GM20000 (cell line): ENCODE data around the gene C14orf93.

ENCODE experiments used
- DNase-seq: peaks from one replicate; pipeline ENCODE4 v3.0.0; 2012; ENCODE audit warnings: low spot score
- TF ChIP-seq, protein P1 (sequence below): IDR thresholded peaks from 2 replicates; pipeline ENCODE4 v1.5.1; 2012; ENCODE audit warnings: mild to moderate bottlenecking, control low read depth; ENCODE audit errors: extremely low read depth, missing control alignments

The C14orf93 gene

DNA sequence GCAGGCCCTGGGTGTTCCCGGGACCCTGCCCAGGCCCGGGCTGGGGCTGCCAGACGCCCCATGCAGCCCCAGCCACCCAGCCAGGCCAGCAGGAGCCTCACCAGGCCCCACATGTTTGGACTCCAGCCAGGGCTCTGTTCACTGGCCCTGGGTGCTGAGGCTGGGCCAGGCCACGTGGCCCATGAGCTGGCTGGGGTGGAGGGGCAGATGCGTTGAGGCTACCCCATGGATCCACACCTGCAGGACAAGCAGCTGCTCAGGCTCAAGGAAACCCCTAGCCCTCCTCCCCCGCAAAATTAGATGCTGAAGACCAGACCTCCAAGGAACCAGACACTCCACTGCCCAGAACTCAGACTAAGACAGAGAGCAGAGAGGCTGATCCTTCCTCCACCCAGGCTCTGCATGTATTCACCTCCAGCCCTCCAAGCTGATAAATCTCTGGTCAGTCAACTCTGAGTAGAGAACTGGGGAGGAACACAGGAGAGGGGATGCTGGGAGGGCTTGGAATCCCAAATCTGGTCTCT is 45.7 kb upstream of the C14orf93 start:
- TF ChIP-seq, protein P1, sequence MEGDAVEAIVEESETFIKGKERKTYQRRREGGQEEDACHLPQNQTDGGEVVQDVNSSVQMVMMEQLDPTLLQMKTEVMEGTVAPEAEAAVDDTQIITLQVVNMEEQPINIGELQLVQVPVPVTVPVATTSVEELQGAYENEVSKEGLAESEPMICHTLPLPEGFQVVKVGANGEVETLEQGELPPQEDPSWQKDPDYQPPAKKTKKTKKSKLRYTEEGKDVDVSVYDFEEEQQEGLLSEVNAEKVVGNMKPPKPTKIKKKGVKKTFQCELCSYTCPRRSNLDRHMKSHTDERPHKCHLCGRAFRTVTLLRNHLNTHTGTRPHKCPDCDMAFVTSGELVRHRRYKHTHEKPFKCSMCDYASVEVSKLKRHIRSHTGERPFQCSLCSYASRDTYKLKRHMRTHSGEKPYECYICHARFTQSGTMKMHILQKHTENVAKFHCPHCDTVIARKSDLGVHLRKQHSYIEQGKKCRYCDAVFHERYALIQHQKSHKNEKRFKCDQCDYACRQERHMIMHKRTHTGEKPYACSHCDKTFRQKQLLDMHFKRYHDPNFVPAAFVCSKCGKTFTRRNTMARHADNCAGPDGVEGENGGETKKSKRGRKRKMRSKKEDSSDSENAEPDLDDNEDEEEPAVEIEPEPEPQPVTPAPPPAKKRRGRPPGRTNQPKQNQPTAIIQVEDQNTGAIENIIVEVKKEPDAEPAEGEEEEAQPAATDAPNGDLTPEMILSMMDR = no peak
- no peak for DNase-seq

DNA sequence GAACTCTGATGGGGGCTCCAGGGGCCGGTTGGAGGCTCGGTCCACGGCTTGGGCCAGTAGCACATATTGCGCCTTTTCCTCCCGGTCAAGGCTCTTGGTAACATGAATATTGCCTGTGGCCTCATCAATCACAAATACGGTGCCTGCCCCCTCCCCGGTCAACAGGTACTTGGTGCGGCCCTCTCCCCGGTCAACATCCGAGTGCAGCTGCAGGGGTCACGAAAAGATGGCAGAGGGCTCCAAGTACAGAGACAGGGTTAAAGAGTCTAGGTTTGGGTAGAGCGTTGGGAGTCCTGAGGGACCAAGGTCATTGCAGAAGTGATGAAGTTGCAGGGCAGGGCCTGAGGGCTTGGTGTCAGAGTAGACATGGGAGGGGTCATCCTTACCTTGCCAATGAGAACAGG is 45.2 kb upstream of the C14orf93 start:
- no peak for DNase-seq
- TF ChIP-seq, protein P1 = no peak

DNA sequence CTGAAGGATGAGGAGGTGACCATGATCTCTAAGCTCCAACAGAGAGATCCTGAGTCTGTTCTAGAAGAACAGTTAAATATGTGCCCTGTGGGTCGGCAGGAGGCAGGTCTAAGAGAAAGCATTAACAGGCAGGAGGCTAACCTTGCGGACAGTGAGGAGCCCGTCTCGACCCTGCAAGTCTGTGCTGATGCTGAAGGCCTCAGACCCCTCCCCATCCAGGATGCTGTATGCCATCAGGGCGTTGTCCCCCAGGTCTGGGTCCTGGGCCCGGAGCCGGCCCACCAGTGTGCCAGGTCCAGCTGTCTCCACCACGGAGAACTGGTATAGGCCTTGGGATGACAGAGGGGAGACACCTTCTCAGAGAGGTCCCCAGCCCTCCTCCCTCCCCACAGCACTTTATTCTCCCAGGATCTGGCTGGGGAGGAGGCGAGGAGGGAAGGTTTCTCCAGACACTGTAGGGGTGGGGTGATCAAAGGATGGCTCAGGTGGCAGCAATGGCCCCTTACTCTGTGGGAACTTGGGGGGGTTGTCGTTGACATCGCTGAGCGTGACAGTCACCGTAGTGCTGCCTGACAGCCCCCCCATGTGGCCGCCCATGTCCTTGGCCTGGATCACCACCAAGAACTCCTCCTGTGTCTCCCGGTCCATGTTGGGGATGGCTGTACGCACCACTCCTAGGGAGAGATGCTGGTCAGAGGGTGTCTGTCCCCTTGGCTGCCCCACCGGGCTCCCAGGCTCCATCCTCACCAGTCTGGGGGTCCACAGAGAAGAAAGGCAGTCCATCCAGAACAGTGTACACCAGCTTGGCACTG is 44.3 kb upstream of the C14orf93 start:
- peak; percentile 60 for DNase-seq
- TF ChIP-seq, protein P1 = peak; percentile 19

DNA sequence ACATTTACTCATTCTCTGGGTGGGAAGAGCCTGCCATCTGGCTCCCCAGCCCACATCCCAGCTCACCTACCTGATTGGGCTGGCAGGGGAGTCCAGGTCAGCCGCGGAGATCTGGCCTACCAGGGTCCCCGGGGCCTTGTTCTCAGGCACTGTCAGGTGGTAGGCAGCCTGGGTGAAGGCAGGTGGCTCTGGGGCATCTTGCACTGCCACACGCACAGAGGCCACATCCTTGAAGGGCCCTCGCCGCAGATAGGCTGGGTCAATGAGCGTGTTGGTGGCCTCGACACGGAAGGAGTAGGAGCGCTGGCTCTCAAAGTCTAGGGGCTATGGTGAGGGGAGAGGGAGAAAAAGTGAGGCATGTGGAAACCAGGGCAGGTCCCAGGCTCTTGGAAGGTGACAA is 43.5 kb upstream of the C14orf93 start:
- TF ChIP-seq, protein P1 = no peak
- no peak for DNase-seq

DNA sequence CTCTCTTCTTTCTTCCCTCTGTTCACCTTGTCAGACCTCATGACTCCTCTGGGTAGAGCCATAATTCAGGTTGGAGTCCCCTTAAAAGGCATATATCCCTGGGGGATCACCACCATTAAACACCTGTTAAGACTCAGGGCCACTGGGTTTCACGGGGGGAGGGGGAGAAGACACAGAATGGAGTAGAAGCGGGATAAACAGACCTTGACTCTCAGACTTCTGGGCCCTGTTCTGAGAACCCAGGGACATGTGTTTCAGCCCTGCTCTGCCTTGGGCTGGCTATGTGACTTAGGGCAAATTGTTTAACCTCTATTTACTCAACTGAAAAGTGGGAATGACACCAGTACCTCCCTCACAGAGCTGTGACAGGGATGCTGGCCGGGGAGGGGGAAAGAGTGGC is 42.7 kb upstream of the C14orf93 start:
- no peak for DNase-seq
- TF ChIP-seq, protein P1 = no peak

DNA sequence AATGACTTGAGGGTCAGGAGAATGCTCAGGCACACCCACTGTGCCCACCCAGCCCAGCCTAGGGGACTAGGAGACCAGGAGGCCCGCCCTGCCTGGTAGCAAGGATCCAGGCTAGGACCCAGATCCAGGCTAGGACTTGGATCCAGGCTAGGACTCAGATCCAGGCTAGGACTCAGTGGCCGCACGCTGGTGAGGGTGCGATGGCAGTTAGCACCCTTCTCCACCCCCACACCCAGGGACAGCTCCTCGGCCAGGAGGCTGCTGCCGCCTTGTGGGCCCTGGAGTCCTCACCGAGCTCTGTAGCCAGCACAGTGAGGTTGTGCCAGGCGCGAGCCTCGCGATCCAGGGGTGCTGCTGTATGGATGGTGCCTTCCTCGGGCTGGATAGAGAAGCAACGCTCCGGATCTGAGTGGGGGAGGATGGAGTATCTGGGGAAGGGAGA is 42.3 kb upstream of the C14orf93 start:
- DNase-seq = no peak

More for the DNA sequence above, 42.3 kb upstream of the C14orf93 start:
- TF ChIP-seq, protein P1 = no peak
